SK-N-SH (cell line): ENCODE measurements around the gene FLACC1. TPM values are rescaled to one million over a fixed set of nuclear protein-coding genes. Genes with fewer than 3 reads are reported as not detected.

Experiments
- CTCF ChIA-PET: fragments of 300-600, 350-600 bp; formaldehyde crosslinking; extraction: SDS; loops from one replicate; lab custom pipeline; 2021; lab: Yijun Ruan, JAX
- POLR2A ChIA-PET: fragments of 350-600 bp; sonication (Branson Sonifier 250); formaldehyde crosslinking; extraction: SDS; loops from one replicate; lab custom pipeline; 2020; ENCODE audit warnings: antibody characterized with exemption, inconsistent platforms; lab: Yijun Ruan, JAX
- DNase-seq: peaks from one replicate; pipeline ENCODE4 v3.0.0; 2012
- H2AFZ ChIP-seq: fragments of 200-600 bp; sonication (generic); 2 replicates; pipeline ENCODE4 v1.8.1; 2016; ENCODE audit warnings: antibody characterized with exemption, mild to moderate bottlenecking, low read depth
- H3F3A ChIP-seq: fragments of 200-600 bp; sonication (generic); replicated peaks from 2 replicates; pipeline ENCODE3; 2016; ENCODE audit warnings: antibody characterized with exemption, mild to moderate bottlenecking; ENCODE audit not compliant: insufficient read depth
- H3K27ac ChIP-seq, 2 experiments: fragments of 200-500 bp in 1 of 2; fragments of 200-600 bp in 1 of 2; sonication (Bioruptor generic) in 1 of 2; sonication (generic), shearing (Covaris generic) in 1 of 2; 2 replicates each; pipeline versions ENCODE4 v1.5.1 to v1.6.1; 2014 to 2016; ENCODE audit warnings: low read depth in 2 of 2, inconsistent platforms in 1 of 2, low read length in 1 of 2, mild to moderate bottlenecking in 1 of 2, mixed read lengths in 1 of 2
- H3K27me3 ChIP-seq: fragments of 200-600 bp; sonication (generic), shearing (Covaris generic); 2 replicates; pipeline ENCODE4 v1.6.1; 2016; ENCODE audit warnings: mixed run types; ENCODE audit not compliant: insufficient read depth
- H3K36me3 ChIP-seq, 2 experiments: fragments of 200-500 bp in 1 of 2; fragments of 200-600 bp in 1 of 2; sonication (Bioruptor generic) in 1 of 2; sonication (generic) in 1 of 2; replicated peaks in 1 of 2; 2 replicates each; pipeline versions ENCODE3 to v1.5.1; 2014 to 2016; ENCODE audit warnings: low read length in 1 of 2, mild to moderate bottlenecking in 1 of 2; ENCODE audit not compliant: insufficient read depth in 2 of 2, control insufficient read depth in 1 of 2
- H3K4me1 ChIP-seq, 2 experiments: fragments of 200-500 bp in 1 of 2; fragments of 200-600 bp in 1 of 2; sonication (Bioruptor generic) in 1 of 2; sonication (generic), shearing (Covaris generic) in 1 of 2; 2 replicates each; pipeline versions ENCODE4 v1.5.1 to v1.6.1; 2014 to 2016; ENCODE audit warnings: low read depth in 1 of 2, low read length in 1 of 2, mixed run types in 1 of 2; ENCODE audit not compliant: insufficient read depth in 2 of 2, control insufficient read depth in 1 of 2
- H3K4me2 ChIP-seq: fragments of 200-600 bp; sonication (generic), shearing (Covaris generic); 2 replicates; pipeline ENCODE4 v1.6.1; 2017; ENCODE audit warnings: mixed run types
- H3K4me3 ChIP-seq, 2 experiments: fragments of 200-500 bp in 1 of 2; fragments of 200-600 bp in 1 of 2; sonication (Bioruptor generic) in 1 of 2; sonication (generic), shearing (Covaris generic) in 1 of 2; 2 replicates each; pipeline versions ENCODE4 v1.5.1 to v1.8.1; 2014 to 2016; ENCODE audit warnings: low read depth in 2 of 2, inconsistent platforms in 1 of 2, low read length in 1 of 2, mild to moderate bottlenecking in 1 of 2, mixed read lengths in 1 of 2, moderate library complexity in 1 of 2
- H3K79me2 ChIP-seq: fragments of 200-600 bp; sonication (generic); 2 replicates; pipeline ENCODE4 v1.8.1; 2017; ENCODE audit warnings: mild to moderate bottlenecking; ENCODE audit not compliant: insufficient read depth
- H3K9ac ChIP-seq: fragments of 200-600 bp; sonication (generic); 2 replicates; pipeline ENCODE4 v1.6.1; 2017; ENCODE audit warnings: mixed run types
- H3K9me2 ChIP-seq: fragments of 200-600 bp; sonication (generic); 2 replicates; pipeline ENCODE4 v1.6.1; 2017; ENCODE audit warnings: mixed run types
- H3K9me3 ChIP-seq: fragments of 200-600 bp; sonication (generic); 2 replicates; pipeline ENCODE4 v1.6.1; 2017; ENCODE audit warnings: mixed run types, mild to moderate bottlenecking, moderate library complexity
- H4K20me1 ChIP-seq: fragments of 200-600 bp; sonication (generic); 2 replicates; pipeline ENCODE4 v1.6.1; 2017; ENCODE audit warnings: mild to moderate bottlenecking, mixed run types; ENCODE audit not compliant: insufficient read depth
- ELF1 ChIP-seq: IDR thresholded peaks from 2 replicates; pipeline ENCODE4 v1.4.0; 2012
- EZH2phosphoT487 ChIP-seq: fragments of 200-600 bp; sonication (generic); IDR thresholded peaks from 2 replicates; pipeline ENCODE4 v1.6.1; 2017; ENCODE audit warnings: low read depth, mixed run types, mild to moderate bottlenecking, antibody characterized with exemption, moderate library complexity, borderline replicate concordance
- FOXM1 ChIP-seq: IDR thresholded peaks from 2 replicates; pipeline ENCODE4 v1.4.0; 2012; ENCODE audit warnings: low read depth, mild to moderate bottlenecking
- GATA2 ChIP-seq: sonication (generic); formaldehyde crosslinking; IDR thresholded peaks from 2 replicates; pipeline ENCODE4 v1.5.0; 2020; ENCODE audit warnings: mild to moderate bottlenecking, missing genetic modification reagents
- NRF1 ChIP-seq: IDR thresholded peaks from 2 replicates; pipeline ENCODE4 v1.6.1; 2012; ENCODE audit warnings: low read depth, mild to moderate bottlenecking, low read length
- RAD21 ChIP-seq: IDR thresholded peaks from 2 replicates; pipeline ENCODE4 v1.6.1; 2012; ENCODE audit warnings: mild to moderate bottlenecking, low read length
- RXRA ChIP-seq: IDR thresholded peaks from 2 replicates; pipeline ENCODE4 v1.4.0; 2012; ENCODE audit warnings: low read depth, mild to moderate bottlenecking, borderline replicate concordance
- TAF1 ChIP-seq: IDR thresholded peaks from 2 replicates; pipeline ENCODE4 v1.6.1; 2012; ENCODE audit warnings: low read depth, mild to moderate bottlenecking, low read length, moderate library complexity, borderline replicate concordance
- TCF12 ChIP-seq: IDR thresholded peaks from 2 replicates; pipeline ENCODE4 v1.4.0; 2012
- YY1 ChIP-seq: IDR thresholded peaks from 2 replicates; pipeline ENCODE4 v1.4.0; 2012; ENCODE audit warnings: low read depth, mild to moderate bottlenecking
- ZBTB33 ChIP-seq: IDR thresholded peaks from 2 replicates; pipeline ENCODE4 v1.4.0; 2012; ENCODE audit warnings: low read depth, borderline replicate concordance
- WGBS: methylation state at CpG from one replicate; pipeline ENCODE4 v1.1.6; 2017; ENCODE audit warnings: low lambda C conversion rate; 5-methylcytosine and 5-hydroxymethylcytosine counted together
- polyA plus RNA-seq, 3 experiments: library from polyadenylated mRNA; depleted of rRNA; stranded (reverse); fragments of >200 nt; gene quantifications; 2 replicates each; pipeline ENCODE4 v1.2.3, GENCODE V29; 2012
- TF ChIP-seq, protein P1 (sequence below): IDR thresholded peaks from 2 replicates; pipeline ENCODE4 v1.4.0; 2012; ENCODE audit warnings: low read depth, borderline replicate concordance
- TF ChIP-seq, protein P2 (sequence below): fragments of 150-350 bp; IDR thresholded peaks from 2 replicates; pipeline ENCODE4 v1.6.1; 2017; ENCODE audit warnings: antibody characterized with exemption, low read length, low read depth, borderline replicate concordance
- TF ChIP-seq, protein P3 (sequence below): IDR thresholded peaks from 2 replicates; pipeline ENCODE4 v1.6.1; 2012; ENCODE audit warnings: mild to moderate bottlenecking, low read depth, low read length, moderate library complexity

FLACC1 gene
- polyA plus RNA-seq, 1 of the 3 experiments (the other 2 are of a cell fraction), result 0.35 TPM

GRCh38 chr2:201270293-201271001 is 86.7 kb downstream of the FLACC1 start:
- Histone ChIP-seq H3K9me3 (no peaks in the 10 kb centered on the region), H3K4me3 (no peak overlapping the region), H3K79me2 (no peaks in the 10 kb centered on the region), H2AFZ (no peak overlapping the region), H3F3A (no peaks in the 10 kb centered on the region), H3K36me3 (peaks cover 13 to 26% of the 10 kb centered on the region in 2 experiments), H3K9ac (no peak overlapping the region), H3K4me1 (no peaks in the 10 kb centered on the region), H3K9me2 (no peaks in the 10 kb centered on the region), H3K27me3 (no peaks in the 10 kb centered on the region), H3K4me2 (no peak overlapping the region), H4K20me1 (no peaks in the 10 kb centered on the region), H3K27ac (no peak overlapping the region)
- POLR2A ChIA-PET, result no interaction called here
- TF ChIP-seq ZBTB33 (no peak), EZH2phosphoT487 (no peak), TAF1 (no peak), FOXM1 (no peak), YY1 (no peak), NRF1 (no peak), RXRA (no peak), ELF1 (no peak), TCF12 (no peak), GATA2 (CRISPR knock-in tag) (no peak), RAD21 (no peak)
- TF ChIP-seq, protein P1, sequence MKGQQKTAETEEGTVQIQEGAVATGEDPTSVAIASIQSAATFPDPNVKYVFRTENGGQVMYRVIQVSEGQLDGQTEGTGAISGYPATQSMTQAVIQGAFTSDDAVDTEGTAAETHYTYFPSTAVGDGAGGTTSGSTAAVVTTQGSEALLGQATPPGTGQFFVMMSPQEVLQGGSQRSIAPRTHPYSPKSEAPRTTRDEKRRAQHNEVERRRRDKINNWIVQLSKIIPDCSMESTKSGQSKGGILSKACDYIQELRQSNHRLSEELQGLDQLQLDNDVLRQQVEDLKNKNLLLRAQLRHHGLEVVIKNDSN, result no peak
- TF ChIP-seq, protein P2, sequence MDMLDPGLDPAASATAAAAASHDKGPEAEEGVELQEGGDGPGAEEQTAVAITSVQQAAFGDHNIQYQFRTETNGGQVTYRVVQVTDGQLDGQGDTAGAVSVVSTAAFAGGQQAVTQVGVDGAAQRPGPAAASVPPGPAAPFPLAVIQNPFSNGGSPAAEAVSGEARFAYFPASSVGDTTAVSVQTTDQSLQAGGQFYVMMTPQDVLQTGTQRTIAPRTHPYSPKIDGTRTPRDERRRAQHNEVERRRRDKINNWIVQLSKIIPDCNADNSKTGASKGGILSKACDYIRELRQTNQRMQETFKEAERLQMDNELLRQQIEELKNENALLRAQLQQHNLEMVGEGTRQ, result no peak
- TF ChIP-seq, protein P3, sequence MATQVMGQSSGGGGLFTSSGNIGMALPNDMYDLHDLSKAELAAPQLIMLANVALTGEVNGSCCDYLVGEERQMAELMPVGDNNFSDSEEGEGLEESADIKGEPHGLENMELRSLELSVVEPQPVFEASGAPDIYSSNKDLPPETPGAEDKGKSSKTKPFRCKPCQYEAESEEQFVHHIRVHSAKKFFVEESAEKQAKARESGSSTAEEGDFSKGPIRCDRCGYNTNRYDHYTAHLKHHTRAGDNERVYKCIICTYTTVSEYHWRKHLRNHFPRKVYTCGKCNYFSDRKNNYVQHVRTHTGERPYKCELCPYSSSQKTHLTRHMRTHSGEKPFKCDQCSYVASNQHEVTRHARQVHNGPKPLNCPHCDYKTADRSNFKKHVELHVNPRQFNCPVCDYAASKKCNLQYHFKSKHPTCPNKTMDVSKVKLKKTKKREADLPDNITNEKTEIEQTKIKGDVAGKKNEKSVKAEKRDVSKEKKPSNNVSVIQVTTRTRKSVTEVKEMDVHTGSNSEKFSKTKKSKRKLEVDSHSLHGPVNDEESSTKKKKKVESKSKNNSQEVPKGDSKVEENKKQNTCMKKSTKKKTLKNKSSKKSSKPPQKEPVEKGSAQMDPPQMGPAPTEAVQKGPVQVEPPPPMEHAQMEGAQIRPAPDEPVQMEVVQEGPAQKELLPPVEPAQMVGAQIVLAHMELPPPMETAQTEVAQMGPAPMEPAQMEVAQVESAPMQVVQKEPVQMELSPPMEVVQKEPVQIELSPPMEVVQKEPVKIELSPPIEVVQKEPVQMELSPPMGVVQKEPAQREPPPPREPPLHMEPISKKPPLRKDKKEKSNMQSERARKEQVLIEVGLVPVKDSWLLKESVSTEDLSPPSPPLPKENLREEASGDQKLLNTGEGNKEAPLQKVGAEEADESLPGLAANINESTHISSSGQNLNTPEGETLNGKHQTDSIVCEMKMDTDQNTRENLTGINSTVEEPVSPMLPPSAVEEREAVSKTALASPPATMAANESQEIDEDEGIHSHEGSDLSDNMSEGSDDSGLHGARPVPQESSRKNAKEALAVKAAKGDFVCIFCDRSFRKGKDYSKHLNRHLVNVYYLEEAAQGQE, result no peak
- WGBS, result 96% methylated on average over 9 of the region's 9 CpGs
- DNase-seq, result no peak
- CTCF ChIA-PET, result no interaction called here
